Gastrocnemius medialis (tissue), 4 donors: ENCODE measurements around the gene ACOX2.

ENCODE experiments used
- CTCF ChIP-seq, 5 experiments: fragments of 450-650 bp in 3 of 5; fragments of 200-600 bp in 2 of 5; sonication (generic) in 2 of 5; IDR thresholded peaks in 4 of 5; conservative IDR thresholded peaks in 1 of 5; 1 replicate in 4 of 5; 2 replicates in 1 of 5; pipeline ENCODE4 v1.5.1; 2016 to 2019; ENCODE audit warnings: antibody characterized with exemption in 5 of 5, mild to moderate bottlenecking in 3 of 5, moderate library complexity in 3 of 5
- POLR2A ChIP-seq, 2 donors: fragments of 450-650 bp; IDR thresholded peaks; one replicate each; pipeline ENCODE4 v1.6.1; 2017; ENCODE audit warnings: antibody characterized with exemption in 2 of 2, mild to moderate bottlenecking in 2 of 2, moderate library complexity in 2 of 2

GRCh38 chr3:58556761-58557221, 19.8 kb upstream of the ACOX2 start:
- no peak for TF ChIP-seq CTCF (IDR thresholded peaks at IDR 0.05 in 4 of 5, conservative IDR thresholded peaks at IDR 0.05 in 1 of 5)
- no peak for TF ChIP-seq POLR2A (IDR thresholded peaks at IDR 0.05)
